ENCODE data around the gene SMPD4.
"Not testable (repeated sequence)": the region's sequence is repeated elsewhere in the genome, so short reads cannot be mapped to it uniquely, and the experiment has no call there.

The SMPD4 gene

GRCh38 chr2:130187268-130187667, 5.9 kb upstream of the SMPD4 start:
- DNase-seq: no peak

- DNase-seq: no peak
Measured at GRCh38 chr2:130186391-130186790, 5.0 kb upstream of the SMPD4 start.

GRCh38 chr2:130185896-130186295, 4.5 kb upstream of the SMPD4 start:
- DNase-seq: no peak

GRCh38 chr2:130185436-130185835, 4.0 kb upstream of the SMPD4 start:
- DNase-seq: no peak

- no peak for DNase-seq
Measured at GRCh38 chr2:130183512-130184373, 2.3 kb upstream of the SMPD4 start.

GRCh38 chr2:130182826-130183511, 1.6 kb upstream of the SMPD4 start:
- DNase-seq: not testable (repeated sequence)

DNA sequence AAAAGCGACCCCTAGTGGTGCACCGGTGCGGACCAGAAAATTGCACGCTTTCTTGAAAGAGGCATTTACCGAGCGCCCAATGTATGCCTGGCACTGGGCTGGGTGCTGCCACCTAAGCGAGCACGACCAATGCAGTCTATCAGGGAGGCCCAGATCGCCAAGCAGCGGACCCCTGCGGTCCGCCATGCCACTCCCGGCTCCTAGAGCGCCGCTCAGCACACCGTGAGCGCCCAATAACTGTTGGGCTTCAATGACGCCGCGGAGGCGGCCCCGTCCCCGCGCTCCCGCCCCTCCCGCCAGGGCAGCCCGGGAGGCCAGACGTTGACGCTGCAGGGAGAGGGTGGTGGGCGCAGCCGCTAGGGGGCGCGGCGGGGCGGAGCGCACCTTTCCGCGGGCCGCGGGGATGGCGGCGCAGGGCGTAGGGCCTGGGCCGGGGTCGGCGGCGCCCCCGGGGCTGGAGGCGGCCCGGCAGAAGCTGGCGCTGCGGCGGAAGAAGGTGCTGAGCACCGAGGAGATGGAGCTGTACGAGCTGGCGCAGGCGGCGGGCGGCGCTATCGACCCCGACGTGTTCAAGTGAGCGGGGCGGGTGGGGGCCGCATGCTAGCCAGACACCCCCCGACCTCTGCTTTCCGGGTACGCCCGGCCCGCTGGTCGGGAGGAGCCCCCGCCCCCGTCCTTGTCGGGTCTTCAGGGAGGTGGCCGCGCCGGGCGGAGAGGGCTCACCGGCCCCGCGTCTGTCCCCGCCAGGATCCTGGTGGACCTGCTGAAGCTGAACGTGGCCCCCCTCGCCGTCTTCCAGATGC, 679 bp upstream of the SMPD4 start, which contains the start of gene MZT2B:
Gene MZT2B (plus strand): TSS at position 383 of the 803 bp plus-strand sequence. CDS start 21 bp downstream, at position 404.
- DNase-seq: peak; percentile 89

DNA sequence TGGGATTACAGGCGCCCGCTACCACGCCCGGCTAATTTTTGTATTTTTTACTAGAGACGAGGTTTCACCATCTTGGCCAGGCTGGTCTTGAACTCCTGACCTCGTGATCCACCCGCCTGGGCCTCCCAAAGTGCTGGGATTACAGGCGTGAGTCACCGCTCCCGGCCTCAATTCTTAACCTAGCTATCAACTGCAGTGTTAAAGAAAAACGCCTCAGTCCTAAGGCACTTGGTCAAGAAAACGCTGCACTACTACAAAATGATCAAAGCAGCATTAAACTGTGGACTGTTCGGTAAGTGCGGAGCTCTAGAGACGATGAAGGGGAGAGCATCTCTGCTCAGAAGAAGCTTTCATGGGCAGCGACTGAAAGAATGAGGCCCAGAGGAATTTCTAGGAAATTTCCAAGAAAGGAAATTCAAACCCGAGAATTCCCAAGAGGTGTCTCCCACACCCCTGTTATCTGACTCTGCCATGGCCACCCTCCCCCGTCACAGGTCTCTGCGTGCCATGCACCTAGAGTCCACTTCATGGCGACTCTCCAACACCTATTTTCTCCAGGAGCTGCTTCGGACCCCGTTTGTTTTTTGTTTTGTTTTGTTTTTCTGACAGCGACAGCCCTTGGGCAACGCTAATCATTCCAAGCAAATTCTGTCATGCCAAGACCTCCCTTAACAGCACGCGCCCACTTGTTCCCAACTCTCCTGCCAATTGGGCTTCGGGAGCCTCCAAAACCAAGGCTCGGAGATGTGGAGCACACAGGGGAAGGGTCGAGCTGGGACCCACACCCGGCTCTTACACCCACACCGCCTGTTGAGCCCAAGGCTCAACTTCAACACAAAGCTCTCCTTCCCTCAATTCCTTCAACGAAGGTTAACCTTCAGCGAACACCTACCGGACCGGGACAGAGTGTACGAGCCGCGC, 738 bp downstream of the SMPD4 start:
- DNase-seq: not testable (repeated sequence)

- not testable (repeated sequence) for DNase-seq
Measured at GRCh38 chr2:130174866-130175265, 6.5 kb downstream of the SMPD4 start.

DNA sequence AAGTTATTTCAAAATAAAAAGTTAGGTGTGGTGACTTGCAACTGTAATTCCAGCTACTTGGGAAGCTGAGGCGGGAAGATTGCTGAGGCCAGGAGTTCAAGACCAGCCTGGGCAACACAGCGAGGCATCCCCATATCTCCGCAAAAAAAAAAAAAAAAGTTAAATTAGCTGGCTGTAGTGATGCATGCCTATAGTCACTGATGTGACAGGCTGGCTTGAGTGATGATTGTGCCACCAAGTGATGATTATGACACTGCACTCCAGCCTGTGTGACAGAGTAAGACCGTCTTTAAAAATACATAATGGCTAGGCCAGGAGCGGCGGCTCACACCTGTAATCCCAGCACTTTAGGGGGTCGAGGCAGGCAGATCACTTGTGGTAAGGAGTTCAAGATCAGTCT, 11.5 kb downstream of the SMPD4 start:
- no peak for DNase-seq

DNA sequence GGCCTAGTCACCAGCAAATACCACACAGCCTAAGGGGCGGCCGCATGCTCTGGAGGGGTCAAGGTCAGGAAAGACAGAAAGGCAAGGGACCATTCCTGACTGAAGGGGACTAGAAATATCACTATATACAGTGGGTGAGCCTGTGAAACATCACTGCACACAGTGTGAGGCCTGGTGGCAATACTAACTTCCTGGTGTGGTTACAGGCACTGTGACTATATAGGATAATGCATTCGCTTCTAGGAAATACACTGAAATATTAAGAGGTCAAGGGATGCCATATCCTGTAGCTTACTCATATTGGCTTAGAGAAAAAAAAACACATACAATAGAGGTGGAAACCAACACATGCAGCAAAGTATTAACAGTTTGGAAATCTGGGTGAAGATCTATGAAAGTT, 12.2 kb downstream of the SMPD4 start:
- not testable (repeated sequence) for DNase-seq

- DNase-seq: not testable (repeated sequence)
Measured at GRCh38 chr2:130166611-130167010, 14.8 kb downstream of the SMPD4 start.

DNA sequence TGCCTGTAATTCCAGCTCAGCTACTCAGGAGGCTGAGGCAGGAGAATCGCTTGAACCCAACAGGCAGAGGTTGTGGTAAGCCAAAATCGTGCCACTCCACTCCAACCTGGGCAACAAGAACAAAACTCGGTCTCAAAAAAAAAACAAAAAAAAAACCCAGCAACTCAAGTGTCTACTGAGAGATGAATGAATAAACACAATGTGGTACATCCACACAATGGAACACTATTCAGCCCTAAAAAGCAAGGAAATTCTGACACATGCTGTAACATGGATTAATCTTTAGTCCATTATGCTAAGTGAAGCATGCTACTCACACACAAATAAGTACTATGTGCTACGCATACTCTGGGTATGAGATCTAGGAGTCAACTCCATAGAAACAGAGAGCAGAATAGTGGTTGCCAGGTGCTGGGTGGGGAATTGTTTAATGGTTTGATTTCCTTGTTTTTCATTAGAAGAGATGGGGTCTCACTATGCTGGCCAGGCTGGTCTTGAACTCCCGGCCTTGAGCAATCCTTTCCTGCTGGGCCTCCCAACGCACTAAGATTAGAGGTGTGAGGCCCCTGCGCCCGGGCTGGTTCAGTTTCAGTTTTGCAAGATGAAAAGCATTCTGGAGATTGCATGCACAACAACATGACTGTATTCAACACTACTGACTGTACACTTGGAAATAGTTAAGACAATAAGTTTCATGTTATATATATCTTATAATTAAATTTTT, 15.9 kb downstream of the SMPD4 start:
- DNase-seq: no peak

- DNase-seq: no peak
Measured at GRCh38 chr2:130162968-130163367, 18.4 kb downstream of the SMPD4 start.

- not testable (repeated sequence) for DNase-seq
Measured at GRCh38 chr2:130162486-130162885, 18.9 kb downstream of the SMPD4 start.

DNA sequence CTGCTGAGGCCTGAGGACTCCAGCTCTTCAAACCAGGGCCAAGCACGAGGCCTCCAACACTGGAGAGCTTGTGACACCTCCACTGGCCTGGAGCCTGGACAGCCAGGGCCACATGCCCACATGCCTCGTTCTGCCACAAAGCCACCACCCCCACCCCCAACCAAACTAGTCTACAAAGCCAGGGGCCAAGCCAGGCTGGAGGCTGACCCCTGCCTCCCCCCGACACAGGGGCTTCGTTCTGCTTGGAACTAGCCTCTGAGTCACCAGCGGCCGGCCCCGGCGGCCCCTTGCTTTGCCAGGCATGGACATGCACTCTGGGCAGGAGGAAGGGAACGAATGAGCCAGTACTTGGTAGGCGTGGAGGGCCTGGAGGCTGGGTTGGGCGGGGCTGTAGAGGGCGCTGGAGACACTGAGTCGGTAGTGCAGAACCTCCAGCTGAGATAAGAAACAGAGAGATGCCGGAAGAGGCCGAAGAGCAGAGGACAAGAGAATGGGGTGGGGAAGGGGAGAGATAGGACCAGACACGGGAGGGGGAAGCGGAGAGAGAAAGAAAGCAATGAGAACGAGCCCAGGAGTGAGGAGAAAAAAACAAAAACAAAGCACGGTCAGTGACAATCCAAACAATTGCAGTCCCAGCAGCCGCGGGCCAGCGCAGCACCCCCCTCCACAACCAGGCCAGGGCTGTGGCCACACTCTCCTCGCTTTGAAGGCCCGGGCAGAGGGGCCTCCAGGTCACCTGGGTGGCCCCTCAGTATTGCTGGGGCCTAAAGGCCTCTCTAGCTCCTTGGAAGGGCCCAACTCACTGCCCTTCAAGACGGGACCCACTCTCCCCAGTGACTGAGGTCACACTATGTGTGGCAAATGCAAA, 20.3 kb downstream of the SMPD4 start:
- not testable (repeated sequence) for DNase-seq

- DNase-seq: no peak
Measured at GRCh38 chr2:130160131-130160530, 21.3 kb downstream of the SMPD4 start.

DNA sequence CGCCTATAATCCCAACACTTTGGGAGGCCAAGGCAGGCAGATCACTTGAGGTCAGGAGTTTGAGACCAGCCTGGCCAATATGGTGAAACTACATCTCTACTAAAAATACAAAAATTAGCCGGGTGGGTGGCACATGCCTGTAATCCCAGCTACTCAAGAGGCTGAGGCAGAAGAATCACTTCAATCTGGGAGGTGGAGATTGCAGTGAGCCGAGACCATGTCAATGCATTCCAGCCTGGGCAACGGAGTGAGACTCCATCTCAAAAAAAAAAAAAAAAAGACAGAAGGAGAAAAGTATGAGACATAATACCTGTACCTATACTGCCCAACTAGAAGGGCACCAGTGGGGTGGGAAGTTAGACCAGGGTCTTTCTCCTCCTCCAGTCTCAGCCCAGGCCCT, 22.0 kb downstream of the SMPD4 start:
- DNase-seq: not testable (repeated sequence)

- DNase-seq: no peak
Measured at GRCh38 chr2:130158631-130159030, 22.8 kb downstream of the SMPD4 start.

GRCh38 chr2:130157825-130158514, 23.4 kb downstream of the SMPD4 start:
- DNase-seq: not testable (repeated sequence)

Measured in stimulated activated CD4-positive, alpha-beta T cell treated with anti-CD3 and anti-CD28 coated beads, Interleukin-12 subunit alpha, Interleukin-12 subunit beta, amount 100 ng/mL, for 4 hours (primary cell).